ENCODE data around the gene GNAQ. TPM values are rescaled to one million over a fixed set of nuclear protein-coding genes. Genes with fewer than 3 reads are reported as not detected.

Gene GNAQ
- polyA plus RNA-seq, 1 donor (not counting 4 experiments of a cell fraction or from before 2014, with no cell fraction given), result 64.3 TPM

- Histone ChIP-seq H3K9ac (ENCODE audit: control insufficient read depth, extremely low read depth, insufficient read depth, low read length) (no peak overlapping the region), H3K9me3 (ENCODE audit: control insufficient read depth, low read depth, low read length) (no peaks in the 10 kb centered on the region), H3K4me3 (ENCODE audit: control insufficient read depth in 2 of 3, extremely low read depth in 1 of 3, insufficient read depth in 2 of 3, low read depth in 1 of 3, low read length in 3 of 3) (no peak overlapping the region), H3K4me1 (ENCODE audit: control insufficient read depth, extremely low read depth, insufficient read depth, low read length) (peaks cover 26% of the 10 kb centered on the region), H3K27ac (ENCODE audit: control insufficient read depth, insufficient read depth, low read length) (no peak overlapping the region), H4K20me1 (ENCODE audit: control insufficient read depth, extremely low read depth, insufficient read depth, low read length) (no peaks in the 10 kb centered on the region), H2AFZ (ENCODE audit: control insufficient read depth, low read length) (no peak overlapping the region), H3K36me3 (ENCODE audit: control insufficient read depth in 2 of 2, extremely low read depth in 1 of 2, insufficient read depth in 2 of 2, low read length in 2 of 2) (peaks cover 0 to 1% of the 10 kb centered on the region in 2 experiments), H3K9me1 (ENCODE audit: control insufficient read depth, extremely low read depth, insufficient read depth, low read length) (peaks cover 2% of the 10 kb centered on the region), H3K79me2 (ENCODE audit: control insufficient read depth, insufficient read depth, low read length) (peaks cover 5% of the 10 kb centered on the region), H3K27me3 (ENCODE audit: control insufficient read depth, extremely low read depth, insufficient read depth, low read length) (no peaks in the 10 kb centered on the region), H3K4me2 (ENCODE audit: control insufficient read depth, extremely low read depth, insufficient read depth, low read depth, low read length) (no peak overlapping the region)
- dilution Hi-C loops (cut with MboI; ENCODE audit: extremely low pct_ligation_motif_present, low sequenced_read_pairs), result no loop called here
- DNase-seq (ENCODE audit: low read depth, low spot score) (no peak), FAIRE-seq (no peak)
- TF ChIP-seq EZH2 (IDR thresholded peaks at IDR 0.05; ENCODE audit: low read length) (no peak), CTCF (optimal IDR thresholded peaks at IDR 0.05 in 1 of 3, IDR thresholded peaks at IDR 0.05 in 1 of 3, conservative IDR thresholded peaks at IDR 0.05 in 1 of 3; ENCODE audit: extremely low read depth in 1 of 3, insufficient read depth in 2 of 3, low read length in 3 of 3) (no peak)
Measured at GRCh38 chr9:77903666-77904285, 127.8 kb downstream of the GNAQ start.

- Histone ChIP-seq H3K27me3 (ENCODE audit: control insufficient read depth, extremely low read depth, insufficient read depth, low read length) (no peaks in the 10 kb centered on the region), H4K20me1 (ENCODE audit: control insufficient read depth, extremely low read depth, insufficient read depth, low read length) (no peaks in the 10 kb centered on the region), H3K9ac (ENCODE audit: control insufficient read depth, extremely low read depth, insufficient read depth, low read length) (no peak overlapping the region), H3K4me1 (ENCODE audit: control insufficient read depth, extremely low read depth, insufficient read depth, low read length) (peaks cover 13% of the 10 kb centered on the region), H2AFZ (ENCODE audit: control insufficient read depth, low read length) (no peak overlapping the region), H3K9me3 (ENCODE audit: control insufficient read depth, low read depth, low read length) (no peaks in the 10 kb centered on the region), H3K9me1 (ENCODE audit: control insufficient read depth, extremely low read depth, insufficient read depth, low read length) (peaks cover 2% of the 10 kb centered on the region), H3K79me2 (ENCODE audit: control insufficient read depth, insufficient read depth, low read length) (peaks cover 9% of the 10 kb centered on the region), H3K4me3 (ENCODE audit: control insufficient read depth in 2 of 3, extremely low read depth in 1 of 3, insufficient read depth in 2 of 3, low read depth in 1 of 3, low read length in 3 of 3) (no peak overlapping the region), H3K36me3 (ENCODE audit: control insufficient read depth in 2 of 2, extremely low read depth in 1 of 2, insufficient read depth in 2 of 2, low read length in 2 of 2) (peaks cover 0 to 1% of the 10 kb centered on the region in 2 experiments), H3K4me2 (ENCODE audit: control insufficient read depth, extremely low read depth, insufficient read depth, low read depth, low read length) (no peak overlapping the region), H3K27ac (ENCODE audit: control insufficient read depth, insufficient read depth, low read length) (no peak overlapping the region)
- DNase-seq (ENCODE audit: low read depth, low spot score), result no peak
- FAIRE-seq, result no peak
- TF ChIP-seq CTCF (optimal IDR thresholded peaks at IDR 0.05 in 1 of 3, IDR thresholded peaks at IDR 0.05 in 1 of 3, conservative IDR thresholded peaks at IDR 0.05 in 1 of 3; ENCODE audit: extremely low read depth in 1 of 3, insufficient read depth in 2 of 3, low read length in 3 of 3) (no peak), EZH2 (IDR thresholded peaks at IDR 0.05; ENCODE audit: low read length) (no peak)
- dilution Hi-C loops (cut with MboI; ENCODE audit: extremely low pct_ligation_motif_present, low sequenced_read_pairs), result no loop called here
Measured at GRCh38 chr9:77901771-77902170, 129.8 kb downstream of the GNAQ start.

Data from keratinocyte (primary cell).